Measurements from ENCODE around the gene INAVA.
"Not testable (repeated sequence)": the region's sequence is repeated elsewhere in the genome, so short reads cannot be mapped to it uniquely, and the experiment has no call there.

INAVA gene

DNA sequence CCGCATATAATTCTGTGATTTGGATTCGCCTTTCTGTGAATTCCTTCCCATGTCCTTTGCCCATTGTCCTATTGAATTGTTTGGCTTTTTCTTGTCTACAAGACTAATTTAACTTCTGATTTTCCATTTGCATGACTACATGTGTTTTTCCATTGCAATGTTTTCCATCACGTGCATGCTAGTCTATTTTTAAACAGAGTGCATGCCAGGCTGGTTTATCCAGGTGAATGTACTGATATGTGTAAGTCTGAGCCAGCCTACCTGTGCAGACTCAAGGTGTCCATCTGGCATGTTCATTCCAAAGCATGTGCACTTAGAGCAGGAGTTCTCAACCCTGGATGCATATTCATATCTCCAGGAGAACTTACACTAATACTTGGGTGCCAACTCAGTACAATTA lies 59.7 kb downstream of the INAVA start:
- no peak for TF ChIP-seq CTCF (conservative IDR thresholded peaks at IDR 0.05; ENCODE audit: control insufficient read depth, insufficient read depth, low read depth, low read length)
- no peak for DNase-seq (ENCODE audit: low read depth)
- H3K4me3 ChIP-seq (ENCODE audit: control insufficient read depth, low read depth, low read length) = no peak overlapping the region

GRCh38 chr1:200958597-200958996 lies 63.9 kb downstream of the INAVA start:
- DNase-seq (ENCODE audit: low read depth) = no peak
- H3K4me3 ChIP-seq (ENCODE audit: control insufficient read depth, low read depth, low read length) = no peak overlapping the region
- TF ChIP-seq CTCF (conservative IDR thresholded peaks at IDR 0.05; ENCODE audit: control insufficient read depth, insufficient read depth, low read depth, low read length) = no peak

DNA sequence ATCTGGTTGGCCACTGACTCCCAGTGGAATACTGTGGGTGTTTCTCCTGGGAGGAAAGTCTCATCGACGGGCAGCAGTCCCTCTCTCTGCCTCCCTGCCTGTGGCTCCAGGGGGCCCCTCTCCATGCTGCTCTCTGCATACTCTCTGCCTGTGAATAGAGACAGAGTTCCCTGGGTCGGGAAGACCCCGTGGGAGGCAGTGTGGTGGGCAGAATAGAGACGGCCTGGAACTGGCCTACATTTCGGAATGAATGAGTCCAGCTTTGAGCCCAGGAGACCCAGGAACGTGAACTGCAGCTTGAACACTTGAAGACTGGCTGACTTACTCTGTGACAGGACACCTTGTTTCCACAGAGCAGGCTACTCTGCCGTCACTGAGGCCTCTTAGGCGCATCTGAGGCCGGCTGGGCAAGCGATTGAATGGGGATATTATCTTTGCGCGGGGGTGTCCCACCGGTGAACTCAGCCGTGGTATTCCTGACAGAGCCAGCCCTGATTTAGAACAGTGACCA lies 64.8 kb downstream of the INAVA start:
- no peak for DNase-seq (ENCODE audit: low read depth)
- H3K4me3 ChIP-seq (ENCODE audit: control insufficient read depth, low read depth, low read length) = no peak overlapping the region
- TF ChIP-seq CTCF (conservative IDR thresholded peaks at IDR 0.05; ENCODE audit: control insufficient read depth, insufficient read depth, low read depth, low read length) = no peak

DNA sequence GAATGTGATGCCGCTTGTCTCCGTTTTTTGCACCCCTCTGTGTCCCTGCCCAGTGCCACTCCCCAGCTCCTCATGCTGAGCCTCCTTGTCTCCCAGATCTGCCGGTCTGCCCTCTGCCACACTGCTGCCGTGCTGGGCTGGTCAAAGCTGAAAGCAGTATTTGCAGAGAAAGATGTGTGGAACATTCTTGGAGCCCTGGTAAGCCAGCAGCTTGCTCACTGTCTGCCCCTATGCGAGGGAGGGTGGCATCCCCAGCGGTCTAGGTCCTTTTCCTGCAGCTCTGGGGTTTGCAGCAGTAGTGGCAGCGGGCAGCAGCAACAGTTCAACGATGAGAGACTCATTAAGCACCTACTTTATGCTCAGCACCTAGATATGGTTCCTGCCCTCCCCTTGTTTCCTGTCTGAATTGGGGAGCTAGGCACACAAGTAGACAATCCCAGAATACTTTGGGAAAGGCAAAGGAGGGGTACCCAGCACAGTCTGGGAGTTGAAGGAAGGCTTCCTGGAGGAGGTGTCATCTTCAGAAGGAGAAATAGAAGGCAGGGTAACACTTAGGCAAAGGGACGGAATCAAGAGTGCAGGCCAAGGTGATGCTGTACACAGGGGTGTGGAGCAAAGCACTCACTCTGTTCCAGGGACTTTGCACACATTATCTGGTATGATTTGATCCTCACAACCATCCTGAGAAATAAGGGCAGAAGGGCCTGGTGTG lies 65.7 kb downstream of the INAVA start:
- no peak for TF ChIP-seq CTCF (conservative IDR thresholded peaks at IDR 0.05; ENCODE audit: control insufficient read depth, insufficient read depth, low read depth, low read length)
- no peak overlapping the region for H3K4me3 ChIP-seq (ENCODE audit: control insufficient read depth, low read depth, low read length)

GRCh38 chr1:200960948-200961340 lies 66.2 kb downstream of the INAVA start:
- no peak overlapping the region for H3K4me3 ChIP-seq (ENCODE audit: control insufficient read depth, low read depth, low read length)
- DNase-seq (ENCODE audit: low read depth) = no peak
- no peak for TF ChIP-seq CTCF (conservative IDR thresholded peaks at IDR 0.05; ENCODE audit: control insufficient read depth, insufficient read depth, low read depth, low read length)

More for the DNA sequence above, 65.7 kb downstream of the INAVA start:
- no peak for DNase-seq (ENCODE audit: low read depth)

DNA sequence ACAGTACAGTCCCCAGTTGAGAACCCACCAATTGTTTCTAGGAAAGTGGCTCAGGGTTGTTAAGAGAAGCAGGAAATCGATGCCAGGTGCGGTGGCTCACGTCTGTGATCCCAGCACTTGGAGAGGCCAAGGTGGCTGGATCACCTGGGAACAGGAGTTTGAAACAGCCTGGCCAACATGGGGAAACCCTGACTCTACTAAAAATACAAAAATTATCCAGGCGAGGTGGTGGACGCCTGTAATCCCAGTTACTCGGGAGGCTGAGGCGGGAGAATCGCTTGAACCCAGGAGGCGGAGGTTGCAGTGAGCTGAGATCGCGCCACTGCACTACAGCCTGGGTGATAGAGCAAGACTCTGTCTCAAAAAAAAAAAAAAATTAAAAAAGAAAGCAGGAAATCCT lies 67.5 kb downstream of the INAVA start:
- not testable (repeated sequence) for DNase-seq (ENCODE audit: low read depth); H3K4me3 ChIP-seq (ENCODE audit: control insufficient read depth, low read depth, low read length)

DNA sequence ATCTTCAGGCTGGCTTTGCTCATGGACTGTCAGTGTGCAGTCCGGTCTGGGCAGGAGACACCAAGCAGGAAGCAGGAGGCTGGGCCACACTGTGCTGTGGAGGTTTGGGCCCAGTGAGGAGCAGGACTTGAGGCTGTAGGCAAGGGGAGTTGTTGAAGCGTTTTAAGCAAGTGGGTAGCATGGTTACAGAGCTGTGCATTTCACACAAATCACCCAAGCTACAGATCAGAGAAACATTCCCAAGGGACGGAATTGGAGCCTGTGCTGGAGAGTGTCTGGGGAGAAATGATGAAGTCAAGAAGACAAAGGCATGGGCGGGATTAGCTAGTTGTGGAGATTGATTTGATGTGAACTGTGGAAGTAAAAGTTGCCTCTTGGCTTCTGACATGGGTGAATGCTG lies 67.9 kb downstream of the INAVA start:
- H3K4me3 ChIP-seq (ENCODE audit: control insufficient read depth, low read depth, low read length) = no peak overlapping the region
- no peak for DNase-seq (ENCODE audit: low read depth)
- TF ChIP-seq CTCF (conservative IDR thresholded peaks at IDR 0.05; ENCODE audit: control insufficient read depth, insufficient read depth, low read depth, low read length) = no peak
